Measurements from ENCODE around the gene SMG6.

The SMG6 gene

DNA sequence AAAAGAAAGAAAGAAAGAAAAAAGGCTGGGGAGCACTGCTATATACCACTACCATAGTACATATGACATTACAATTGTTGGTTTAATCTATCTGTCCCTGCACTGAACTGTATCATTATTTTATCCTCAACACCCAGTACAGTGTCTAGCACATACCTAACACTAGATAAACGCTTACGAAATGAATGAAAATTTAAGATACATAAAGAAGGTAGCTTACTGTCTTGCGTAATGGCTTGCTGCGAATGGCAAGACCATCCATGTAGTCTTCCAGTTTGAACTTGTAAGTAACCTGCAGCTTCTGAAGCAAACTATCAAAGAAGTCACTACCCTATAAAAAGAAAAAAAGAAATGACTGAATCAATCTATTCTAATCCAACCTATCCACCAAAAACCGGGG is 6.6 kb downstream of the SMG6 start:
- H3K36me3 Mint-ChIP-seq (ENCODE audit: low read depth), result peaks cover 75% of the 10 kb centered on the region
- H3K9me3 Mint-ChIP-seq, result no peaks in the 10 kb centered on the region
- H3K27me3 Mint-ChIP-seq (ENCODE audit: low read depth, poor library complexity), result no peaks in the 10 kb centered on the region
- TF ChIP-seq, protein P1, sequence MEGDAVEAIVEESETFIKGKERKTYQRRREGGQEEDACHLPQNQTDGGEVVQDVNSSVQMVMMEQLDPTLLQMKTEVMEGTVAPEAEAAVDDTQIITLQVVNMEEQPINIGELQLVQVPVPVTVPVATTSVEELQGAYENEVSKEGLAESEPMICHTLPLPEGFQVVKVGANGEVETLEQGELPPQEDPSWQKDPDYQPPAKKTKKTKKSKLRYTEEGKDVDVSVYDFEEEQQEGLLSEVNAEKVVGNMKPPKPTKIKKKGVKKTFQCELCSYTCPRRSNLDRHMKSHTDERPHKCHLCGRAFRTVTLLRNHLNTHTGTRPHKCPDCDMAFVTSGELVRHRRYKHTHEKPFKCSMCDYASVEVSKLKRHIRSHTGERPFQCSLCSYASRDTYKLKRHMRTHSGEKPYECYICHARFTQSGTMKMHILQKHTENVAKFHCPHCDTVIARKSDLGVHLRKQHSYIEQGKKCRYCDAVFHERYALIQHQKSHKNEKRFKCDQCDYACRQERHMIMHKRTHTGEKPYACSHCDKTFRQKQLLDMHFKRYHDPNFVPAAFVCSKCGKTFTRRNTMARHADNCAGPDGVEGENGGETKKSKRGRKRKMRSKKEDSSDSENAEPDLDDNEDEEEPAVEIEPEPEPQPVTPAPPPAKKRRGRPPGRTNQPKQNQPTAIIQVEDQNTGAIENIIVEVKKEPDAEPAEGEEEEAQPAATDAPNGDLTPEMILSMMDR (IDR thresholded peaks at IDR 0.05), result no peak
- no peak overlapping the region for H3K4me3 Mint-ChIP-seq
- peaks cover 22% of the 10 kb centered on the region for H3K4me1 Mint-ChIP-seq
- H3K27ac Mint-ChIP-seq, result no peak overlapping the region
- DNase-seq, result no peak

DNA sequence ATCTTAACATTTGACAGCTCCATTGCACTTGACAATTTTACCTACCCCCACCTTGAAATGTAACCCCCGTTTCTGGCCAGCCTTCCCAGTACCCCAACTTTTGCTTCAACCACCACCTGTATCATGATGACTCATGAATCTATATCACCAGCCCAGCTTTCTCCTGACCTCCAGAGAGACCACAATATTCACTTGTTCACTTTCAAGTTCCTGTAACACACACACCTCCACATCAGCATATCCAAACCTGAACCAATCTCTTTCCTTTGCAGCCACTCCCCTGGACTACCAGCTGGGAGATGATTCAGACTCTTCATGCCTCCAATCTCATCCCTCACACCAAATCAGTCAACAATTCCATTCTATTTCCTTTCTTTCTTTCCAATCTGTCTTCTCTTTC is 8.0 kb downstream of the SMG6 start:
- TF ChIP-seq, protein P1 (IDR thresholded peaks at IDR 0.05), result no peak
- Mint-ChIP-seq H3K4me3 (no peak overlapping the region), H3K36me3 (ENCODE audit: low read depth) (peaks cover 81% of the 10 kb centered on the region), H3K27ac (peak overlapping the region; percentile 28), H3K4me1 (peaks cover 11% of the 10 kb centered on the region), H3K27me3 (ENCODE audit: low read depth, poor library complexity) (no peaks in the 10 kb centered on the region), H3K9me3 (no peaks in the 10 kb centered on the region)
- DNase-seq, result no peak

DNA sequence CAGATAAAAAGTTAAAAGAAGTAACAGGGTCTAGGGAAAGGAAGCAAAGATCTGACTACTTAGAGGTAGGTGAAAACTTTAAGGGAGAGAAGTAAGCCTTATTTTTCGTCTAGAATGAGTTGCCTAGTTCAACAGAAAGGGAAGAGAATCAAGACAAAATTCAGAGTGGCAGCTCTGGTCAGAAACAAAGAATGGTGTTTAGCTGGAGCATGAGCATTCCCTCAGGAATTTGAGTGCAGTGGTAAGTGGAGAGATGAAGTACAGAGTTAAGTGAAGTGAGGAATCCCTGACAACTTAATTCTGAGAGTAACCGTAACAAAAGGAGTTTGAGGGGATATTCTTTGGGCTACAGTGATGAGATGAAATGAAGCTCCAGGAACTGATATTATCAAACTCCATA is 11.5 kb downstream of the SMG6 start:
- no peaks in the 10 kb centered on the region for H3K27me3 Mint-ChIP-seq (ENCODE audit: low read depth, poor library complexity)
- no peaks in the 10 kb centered on the region for H3K9me3 Mint-ChIP-seq
- peaks cover 80% of the 10 kb centered on the region for H3K36me3 Mint-ChIP-seq (ENCODE audit: low read depth)
- TF ChIP-seq, protein P1 (IDR thresholded peaks at IDR 0.05), result no peak
- DNase-seq, result no peak
- H3K27ac Mint-ChIP-seq, result no peak overlapping the region
- H3K4me1 Mint-ChIP-seq, result peaks cover 11% of the 10 kb centered on the region
- no peak overlapping the region for H3K4me3 Mint-ChIP-seq

DNA sequence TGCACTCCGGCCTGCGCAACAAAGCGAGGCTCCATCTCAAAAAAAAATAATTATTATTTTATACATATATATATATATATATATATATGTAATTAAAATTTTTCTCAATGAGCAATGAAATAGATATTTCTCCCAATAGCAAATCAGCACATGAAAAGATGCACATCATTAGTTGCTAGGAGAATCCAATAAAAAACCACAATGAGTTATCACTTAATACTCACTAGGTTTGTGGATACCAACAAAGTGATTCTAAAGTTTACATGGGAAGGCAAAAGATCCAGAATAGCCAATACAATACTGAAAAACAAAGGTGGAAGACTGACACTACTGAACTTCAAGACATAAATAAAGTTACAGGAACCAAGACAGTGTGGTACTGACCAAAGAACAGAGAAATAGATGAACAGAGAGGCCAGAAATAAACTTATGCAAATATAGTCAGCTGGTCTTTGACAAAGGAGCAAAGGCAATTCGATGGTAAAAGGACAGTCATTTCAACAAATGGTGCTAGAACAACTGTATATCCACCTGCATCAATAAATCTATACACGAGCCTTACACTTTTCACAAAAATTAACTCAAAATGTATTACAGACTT is 13.6 kb downstream of the SMG6 start:
- DNase-seq, result no peak
- Mint-ChIP-seq H3K9me3 (no peaks in the 10 kb centered on the region), H3K4me3 (no peak overlapping the region), H3K36me3 (ENCODE audit: low read depth) (peaks cover 73% of the 10 kb centered on the region), H3K4me1 (peaks cover under 1% of the 10 kb centered on the region), H3K27ac (no peak overlapping the region), H3K27me3 (ENCODE audit: low read depth, poor library complexity) (no peaks in the 10 kb centered on the region)
- TF ChIP-seq, protein P1 (IDR thresholded peaks at IDR 0.05), result no peak

DNA sequence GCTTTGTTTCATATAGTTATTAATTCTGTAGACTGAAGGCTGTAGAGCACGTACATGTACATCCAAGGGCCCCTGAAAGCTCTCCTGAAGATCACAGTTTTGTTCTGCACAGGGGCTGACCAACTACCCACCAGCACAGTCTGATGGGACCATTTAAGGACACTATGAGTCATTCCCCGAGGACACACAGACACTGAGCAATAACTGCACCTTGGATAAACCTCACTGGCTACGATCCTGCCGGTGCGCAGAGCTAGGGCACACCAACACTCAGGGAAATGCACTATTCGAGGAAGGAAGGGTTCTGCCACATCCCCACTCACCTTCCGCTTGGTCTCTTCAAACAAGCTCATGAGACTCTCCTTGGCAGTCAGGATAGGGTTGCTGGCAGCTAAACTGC is 20.3 kb downstream of the SMG6 start:
- H3K36me3 Mint-ChIP-seq (ENCODE audit: low read depth), result peaks cover 58% of the 10 kb centered on the region
- no peaks in the 10 kb centered on the region for H3K4me1 Mint-ChIP-seq
- no peaks in the 10 kb centered on the region for H3K9me3 Mint-ChIP-seq
- no peaks in the 10 kb centered on the region for H3K27me3 Mint-ChIP-seq (ENCODE audit: low read depth, poor library complexity)
- no peak overlapping the region for H3K4me3 Mint-ChIP-seq
- peak overlapping the region; percentile 53 for H3K27ac Mint-ChIP-seq
- TF ChIP-seq, protein P1 (IDR thresholded peaks at IDR 0.05), result no peak
- DNase-seq, result no peak

DNA sequence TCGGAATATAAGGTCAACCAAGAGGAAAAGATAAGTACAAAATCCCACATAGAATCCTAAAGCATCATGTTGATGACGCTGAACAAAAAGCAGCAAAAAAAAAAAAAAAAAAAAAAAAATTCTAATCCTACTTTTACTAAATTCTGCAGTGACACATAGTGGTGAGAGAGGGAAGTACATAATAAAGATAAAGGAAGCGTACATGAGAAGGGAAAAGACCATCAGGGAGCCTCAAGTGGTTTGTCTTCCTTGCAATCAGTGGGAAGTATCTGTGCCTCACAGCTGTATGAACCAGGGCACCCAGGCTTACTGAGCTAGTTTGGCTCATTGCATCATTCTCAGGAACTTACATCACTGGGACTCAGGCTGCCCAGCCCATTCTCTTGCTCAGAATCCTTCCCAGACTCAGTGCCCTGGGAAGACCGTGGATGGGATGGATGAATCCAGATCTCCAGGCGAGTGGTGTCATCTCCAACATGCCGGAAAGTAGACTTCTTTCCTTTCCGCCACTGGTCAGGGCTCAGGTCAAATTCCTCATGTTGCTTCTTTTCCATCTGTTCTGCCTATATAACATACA is 21.2 kb downstream of the SMG6 start:
- Mint-ChIP-seq H3K9me3 (no peaks in the 10 kb centered on the region), H3K36me3 (ENCODE audit: low read depth) (peaks cover 52% of the 10 kb centered on the region), H3K27ac (no peak overlapping the region), H3K27me3 (ENCODE audit: low read depth, poor library complexity) (no peaks in the 10 kb centered on the region), H3K4me1 (no peaks in the 10 kb centered on the region), H3K4me3 (no peak overlapping the region)
- no peak for DNase-seq
- TF ChIP-seq, protein P1 (IDR thresholded peaks at IDR 0.05), result peak; percentile 62

Data from nephron progenitor cell (in vitro differentiated cells).